ENCODE data around the gene SCG3.

The SCG3 gene

DNA sequence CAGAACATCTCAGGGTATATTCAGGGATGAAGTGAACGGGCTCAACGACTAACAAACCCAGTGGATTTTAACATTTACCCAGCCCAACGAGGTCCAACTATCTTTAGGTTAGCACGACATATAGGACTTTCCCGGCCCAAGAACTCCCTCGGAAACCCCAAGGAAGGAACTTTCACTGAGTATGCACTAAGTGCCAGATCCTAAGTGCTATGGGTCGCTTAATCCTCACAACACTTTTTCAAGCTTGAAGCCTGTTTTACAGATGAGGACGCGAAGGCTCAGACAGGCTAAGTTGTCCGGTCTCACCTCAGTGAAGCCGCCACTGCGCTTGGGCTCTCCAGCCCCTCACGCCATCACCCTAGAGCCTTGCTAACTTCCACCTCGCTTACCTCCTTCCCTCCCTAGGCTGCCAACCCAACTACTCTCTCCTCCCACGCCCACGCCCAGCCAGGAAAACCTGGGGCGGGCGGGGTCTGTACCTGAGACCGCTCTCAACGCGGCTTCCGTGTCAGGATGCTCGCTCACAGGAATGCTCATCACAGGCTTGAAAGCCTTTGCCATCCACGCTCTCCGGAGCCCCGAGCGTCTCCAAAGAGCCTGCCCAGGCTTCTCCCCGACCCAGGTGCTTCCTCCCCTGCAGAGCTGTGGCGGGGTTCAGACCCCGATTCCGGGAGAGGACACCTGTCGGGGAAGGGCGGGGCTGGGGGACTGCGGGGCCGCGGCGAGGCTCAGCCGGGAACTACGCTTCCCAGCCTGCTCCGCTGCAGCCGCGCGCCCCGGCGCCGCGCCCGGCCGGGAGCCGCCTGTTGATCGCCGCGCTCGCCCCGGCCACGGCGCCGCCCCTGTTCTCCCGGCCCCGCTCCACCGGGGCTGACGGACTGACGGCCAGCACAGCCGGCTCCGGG, 69.7 kb downstream of the SCG3 start, which contains the start of gene TMOD2:
Gene TMOD2, plus strand, starts transcription at position 806 of the 905 bp plus-strand sequence. CDS start 14,845 bp downstream, outside the sequence.
- no peaks in the 10 kb centered on the region for H3K9me3 ChIP-seq (ENCODE audit: insufficient read depth, low read depth, low read length)
- H2AFZ ChIP-seq (ENCODE audit: low read length), result peak within 1 kb of the TSS; percentile 90
- H3K9ac ChIP-seq (ENCODE audit: low read depth, low read length, poor library complexity, severe bottlenecking), result peak within 1 kb of the TSS; percentile 61
- no peaks in the 10 kb centered on the region for H3F3A ChIP-seq (ENCODE audit: low read depth)
- H3K4me1 ChIP-seq (ENCODE audit: insufficient read depth, low read length, poor library complexity, severe bottlenecking), result peaks cover 41% of the 10 kb centered on the region
- H3K4me2 ChIP-seq (ENCODE audit: low read depth, low read length, poor library complexity, severe bottlenecking), result peak within 1 kb of the TSS; percentile 93
- no peak for TF ChIP-seq EZH2phosphoT487 (IDR thresholded peaks at IDR 0.05; ENCODE audit: borderline replicate concordance)
- TF ChIP-seq, protein P1, sequence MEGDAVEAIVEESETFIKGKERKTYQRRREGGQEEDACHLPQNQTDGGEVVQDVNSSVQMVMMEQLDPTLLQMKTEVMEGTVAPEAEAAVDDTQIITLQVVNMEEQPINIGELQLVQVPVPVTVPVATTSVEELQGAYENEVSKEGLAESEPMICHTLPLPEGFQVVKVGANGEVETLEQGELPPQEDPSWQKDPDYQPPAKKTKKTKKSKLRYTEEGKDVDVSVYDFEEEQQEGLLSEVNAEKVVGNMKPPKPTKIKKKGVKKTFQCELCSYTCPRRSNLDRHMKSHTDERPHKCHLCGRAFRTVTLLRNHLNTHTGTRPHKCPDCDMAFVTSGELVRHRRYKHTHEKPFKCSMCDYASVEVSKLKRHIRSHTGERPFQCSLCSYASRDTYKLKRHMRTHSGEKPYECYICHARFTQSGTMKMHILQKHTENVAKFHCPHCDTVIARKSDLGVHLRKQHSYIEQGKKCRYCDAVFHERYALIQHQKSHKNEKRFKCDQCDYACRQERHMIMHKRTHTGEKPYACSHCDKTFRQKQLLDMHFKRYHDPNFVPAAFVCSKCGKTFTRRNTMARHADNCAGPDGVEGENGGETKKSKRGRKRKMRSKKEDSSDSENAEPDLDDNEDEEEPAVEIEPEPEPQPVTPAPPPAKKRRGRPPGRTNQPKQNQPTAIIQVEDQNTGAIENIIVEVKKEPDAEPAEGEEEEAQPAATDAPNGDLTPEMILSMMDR (conservative IDR thresholded peaks at IDR 0.05; ENCODE audit: low read length), result no peak
- no peaks in the 10 kb centered on the region for H3K27me3 ChIP-seq (ENCODE audit: insufficient read depth, low read length, poor library complexity, severe bottlenecking)
- H3K9me2 ChIP-seq (replicated peaks; ENCODE audit: low read depth, low read length), result no peaks in the 10 kb centered on the region
- peak within 1 kb of the TSS; percentile 82 for H3K4me3 ChIP-seq (ENCODE audit: low read length, poor library complexity, severe bottlenecking)
- H3K79me2 ChIP-seq (ENCODE audit: insufficient read depth, low read length), result peaks cover 25% of the 10 kb centered on the region
- no peaks in the 10 kb centered on the region for H3K36me3 ChIP-seq (ENCODE audit: insufficient read depth, low read length)
- no peaks in the 10 kb centered on the region for H4K20me1 ChIP-seq (ENCODE audit: insufficient read depth, low read length, poor library complexity, severe bottlenecking)

DNA sequence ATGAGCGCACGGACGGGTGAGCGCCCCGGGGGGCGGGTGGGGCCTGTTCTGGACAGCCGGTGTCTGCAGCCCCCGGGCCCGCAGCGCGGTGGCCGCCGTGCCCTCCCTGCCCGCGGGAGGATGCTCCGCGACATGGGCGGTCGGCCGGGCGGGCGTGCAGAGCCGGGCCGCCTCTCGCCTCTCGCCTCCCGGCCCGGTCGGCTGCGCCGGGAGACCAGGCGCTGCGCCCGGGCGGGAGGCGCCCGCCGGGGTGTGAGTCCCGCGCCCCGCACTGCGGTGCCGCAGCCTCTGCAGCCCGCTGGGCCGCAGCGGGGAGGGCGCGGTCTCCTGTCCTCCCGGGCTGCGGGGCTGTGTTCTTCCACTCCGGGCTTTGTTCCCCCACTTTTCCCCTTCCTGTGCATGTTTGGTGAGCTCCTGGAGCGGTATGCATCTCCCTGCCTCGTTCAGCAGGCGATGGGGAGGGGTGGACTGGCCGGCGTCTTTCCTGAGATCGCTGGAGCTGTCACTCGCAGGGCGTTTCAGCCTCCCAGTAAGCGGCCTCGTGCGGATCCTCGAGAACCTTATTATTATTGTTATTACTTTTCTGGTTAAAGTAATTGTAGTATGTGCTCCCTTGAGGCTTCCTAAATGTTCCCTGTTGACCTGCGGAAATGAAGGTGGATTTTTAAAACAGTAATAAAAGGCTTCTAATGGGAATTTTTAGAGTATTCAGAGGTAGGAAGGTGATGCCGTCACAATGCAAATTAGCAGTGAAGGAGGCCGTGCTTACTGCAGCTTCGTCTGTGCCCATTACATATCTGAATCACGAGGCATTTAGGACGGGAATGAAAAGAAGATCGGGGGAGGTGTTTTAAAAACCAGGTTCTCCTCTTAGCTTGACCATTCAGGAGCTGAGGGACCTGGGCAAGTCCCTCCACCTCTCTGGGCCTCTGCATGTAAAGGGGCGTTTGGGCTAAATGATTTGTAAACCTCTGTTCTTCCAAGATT, 70.7 kb downstream of the SCG3 start:
- H2AFZ ChIP-seq (ENCODE audit: low read length), result peak overlapping the region; percentile 90
- H3K9ac ChIP-seq (ENCODE audit: low read depth, low read length, poor library complexity, severe bottlenecking), result peak overlapping the region; percentile 61
- H3K4me1 ChIP-seq (ENCODE audit: insufficient read depth, low read length, poor library complexity, severe bottlenecking), result peaks cover 45% of the 10 kb centered on the region
- no peaks in the 10 kb centered on the region for H3K9me3 ChIP-seq (ENCODE audit: insufficient read depth, low read depth, low read length)
- H3F3A ChIP-seq (ENCODE audit: low read depth), result no peaks in the 10 kb centered on the region
- H3K4me3 ChIP-seq (ENCODE audit: low read length, poor library complexity, severe bottlenecking), result peak overlapping the region; percentile 82
- H4K20me1 ChIP-seq (ENCODE audit: insufficient read depth, low read length, poor library complexity, severe bottlenecking), result no peaks in the 10 kb centered on the region
- H3K79me2 ChIP-seq (ENCODE audit: insufficient read depth, low read length), result peaks cover 27% of the 10 kb centered on the region
- no peaks in the 10 kb centered on the region for H3K27me3 ChIP-seq (ENCODE audit: insufficient read depth, low read length, poor library complexity, severe bottlenecking)
- no peaks in the 10 kb centered on the region for H3K36me3 ChIP-seq (ENCODE audit: insufficient read depth, low read length)
- no peaks in the 10 kb centered on the region for H3K9me2 ChIP-seq (replicated peaks; ENCODE audit: low read depth, low read length)
- TF ChIP-seq EZH2phosphoT487 (IDR thresholded peaks at IDR 0.05; ENCODE audit: borderline replicate concordance), result no peak
- TF ChIP-seq, protein P1 (conservative IDR thresholded peaks at IDR 0.05; ENCODE audit: low read length), result no peak
- H3K4me2 ChIP-seq (ENCODE audit: low read depth, low read length, poor library complexity, severe bottlenecking), result peak overlapping the region; percentile 93

DNA sequence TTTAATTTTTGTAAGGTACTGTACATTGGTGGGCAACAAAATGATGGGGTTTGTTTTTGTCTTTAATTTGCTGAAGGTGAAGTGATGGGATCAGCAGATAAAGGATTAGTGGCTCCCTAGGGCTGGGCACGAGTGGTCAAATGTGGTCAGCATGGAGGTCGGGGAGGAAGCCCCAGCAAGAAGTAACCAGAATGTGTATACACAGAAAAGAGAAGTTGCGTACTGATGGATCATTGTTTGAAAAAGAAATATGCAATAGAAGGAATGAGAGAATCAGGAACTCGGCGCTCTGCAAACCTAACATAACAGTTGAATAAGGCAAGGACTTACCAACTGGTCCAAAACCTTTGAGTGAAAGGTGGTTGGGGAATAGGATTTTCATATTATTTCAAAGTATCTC, 71.6 kb downstream of the SCG3 start:
- Histone ChIP-seq H3K79me2 (ENCODE audit: insufficient read depth, low read length) (peaks cover 27% of the 10 kb centered on the region), H3K4me1 (ENCODE audit: insufficient read depth, low read length, poor library complexity, severe bottlenecking) (peaks cover 45% of the 10 kb centered on the region), H3K4me3 (ENCODE audit: low read length, poor library complexity, severe bottlenecking) (peak overlapping the region; percentile 82), H3K9me2 (replicated peaks; ENCODE audit: low read depth, low read length) (no peaks in the 10 kb centered on the region), H2AFZ (ENCODE audit: low read length) (no peak overlapping the region), H3F3A (ENCODE audit: low read depth) (no peaks in the 10 kb centered on the region), H3K27me3 (ENCODE audit: insufficient read depth, low read length, poor library complexity, severe bottlenecking) (no peaks in the 10 kb centered on the region), H3K9ac (ENCODE audit: low read depth, low read length, poor library complexity, severe bottlenecking) (no peak overlapping the region), H3K4me2 (ENCODE audit: low read depth, low read length, poor library complexity, severe bottlenecking) (peak overlapping the region; percentile 93), H3K9me3 (ENCODE audit: insufficient read depth, low read depth, low read length) (no peaks in the 10 kb centered on the region), H4K20me1 (ENCODE audit: insufficient read depth, low read length, poor library complexity, severe bottlenecking) (no peaks in the 10 kb centered on the region), H3K36me3 (ENCODE audit: insufficient read depth, low read length) (no peaks in the 10 kb centered on the region)
- TF ChIP-seq, protein P1 (conservative IDR thresholded peaks at IDR 0.05; ENCODE audit: low read length), result no peak

Measured in Loucy (cell line).